Activated CD8-positive, alpha-beta memory T cell treated with anti-CD3 and anti-CD28 coated beads, Interleukin-2, amount 50 U/mL, for 24 hours (primary cell): Measurements from ENCODE around the gene PTPRN2.
"Not testable (repeated sequence)": the region's sequence is repeated elsewhere in the genome, so short reads cannot be mapped to it uniquely, and the experiment has no call there.

Experiments
- DNase-seq: peaks from one replicate; pipeline ENCODE4 v3.0.0-alpha.2; 2020; ENCODE audit errors: extremely low read depth

Gene PTPRN2

DNA sequence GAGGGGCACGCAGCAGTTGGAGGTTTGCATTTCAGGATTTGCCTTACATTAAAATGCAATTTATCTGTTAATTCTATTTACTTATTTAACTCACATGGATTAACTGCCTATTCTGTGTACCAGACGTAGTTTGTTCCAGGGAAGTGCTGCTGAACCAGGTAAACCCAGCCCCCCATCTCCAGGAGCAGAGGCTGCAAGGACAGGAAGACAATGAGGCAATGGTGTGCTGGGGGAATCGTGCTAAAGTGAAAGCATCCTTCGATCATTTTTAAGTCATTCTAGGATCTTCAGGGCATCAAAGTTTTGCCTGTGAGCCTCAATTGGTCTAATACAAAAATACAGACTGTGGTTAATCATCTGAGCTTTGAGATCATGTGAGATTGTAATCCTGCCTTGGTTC, 1084.4 kb downstream of the PTPRN2 start:
- no peak for DNase-seq

GRCh38 chr7:157502701-157503111, 1084.9 kb downstream of the PTPRN2 start:
- DNase-seq, result peak; percentile 12

DNA sequence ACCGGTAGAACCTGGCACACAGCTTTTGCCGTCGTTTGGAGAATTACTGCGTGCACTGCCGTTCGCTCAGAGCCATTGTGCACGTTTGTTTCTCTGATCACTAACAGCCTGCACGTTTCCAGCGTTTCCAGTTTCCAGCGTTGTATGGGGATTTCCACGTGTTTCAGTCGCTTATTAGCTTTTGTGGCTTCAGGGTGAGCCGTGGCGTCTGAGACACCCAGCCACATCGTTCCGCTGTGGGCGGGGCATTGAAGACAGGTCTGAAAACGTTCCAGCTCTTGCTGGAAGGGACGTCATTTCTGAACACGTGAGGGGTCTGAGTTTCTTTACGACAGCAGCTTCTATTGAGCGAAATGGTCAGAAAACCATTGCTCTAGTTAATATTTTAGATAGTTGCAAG, 1086.0 kb downstream of the PTPRN2 start:
- DNase-seq, result no peak

GRCh38 chr7:157500989-157501540, 1086.6 kb downstream of the PTPRN2 start:
- not testable (repeated sequence) for DNase-seq

GRCh38 chr7:157500171-157500960, 1087.3 kb downstream of the PTPRN2 start:
- no peak for DNase-seq

DNA sequence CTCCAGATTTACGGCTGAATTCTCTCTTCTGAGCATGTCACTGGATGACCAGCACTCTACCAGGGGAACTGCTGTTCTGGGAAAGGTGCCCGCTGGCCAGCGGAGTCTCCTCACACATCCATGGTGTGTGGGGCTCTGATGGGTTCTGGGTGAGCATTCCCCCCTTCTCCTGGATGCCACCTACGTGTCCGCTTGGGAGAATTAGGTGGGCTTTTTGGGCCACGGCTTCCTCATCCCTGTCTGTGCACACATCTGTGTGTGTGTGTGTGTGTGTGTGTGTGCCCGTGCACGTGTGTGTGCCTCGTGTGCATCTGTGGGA, 1087.8 kb downstream of the PTPRN2 start:
- DNase-seq, result no peak

DNA sequence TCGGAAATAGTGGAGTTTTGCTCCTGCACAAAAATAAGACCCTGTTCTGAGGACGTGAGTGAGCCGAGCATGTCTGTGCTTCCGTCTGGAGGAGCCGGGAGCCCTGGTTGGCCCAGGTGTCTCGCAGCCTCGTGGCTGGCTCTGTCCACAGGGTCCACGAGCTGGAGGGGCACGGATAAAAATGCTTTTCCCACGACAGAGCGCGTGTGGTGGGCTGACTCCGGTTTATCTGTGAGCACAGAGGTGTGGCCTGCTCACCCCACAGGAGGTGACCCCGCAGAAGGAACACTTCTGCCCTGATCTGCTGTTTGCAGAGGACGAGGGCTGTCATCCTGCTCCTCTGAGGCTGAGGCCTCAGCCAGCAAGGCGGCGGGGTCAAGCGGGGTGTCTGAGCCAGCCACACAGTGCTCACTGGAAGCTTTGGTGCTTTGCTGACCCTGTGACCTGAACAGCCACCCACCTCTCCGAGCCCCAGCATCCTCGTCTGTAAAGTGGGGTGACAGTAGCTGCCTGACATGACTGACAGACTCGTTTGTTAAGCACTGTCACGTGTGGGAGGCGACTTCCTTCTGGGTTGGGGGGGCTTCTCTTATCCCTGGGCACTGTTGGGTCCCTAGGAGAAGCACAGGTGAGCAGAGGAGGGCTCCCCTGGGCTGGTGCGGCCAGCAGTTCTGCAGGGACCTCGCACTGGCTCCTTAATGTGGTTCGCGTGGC, 1088.3 kb downstream of the PTPRN2 start:
- DNase-seq, result no peak

GRCh38 chr7:157498657-157499056, 1089.0 kb downstream of the PTPRN2 start:
- DNase-seq, result no peak

- no peak for DNase-seq
Measured at GRCh38 chr7:157497744-157498651, 1089.6 kb downstream of the PTPRN2 start.

DNA sequence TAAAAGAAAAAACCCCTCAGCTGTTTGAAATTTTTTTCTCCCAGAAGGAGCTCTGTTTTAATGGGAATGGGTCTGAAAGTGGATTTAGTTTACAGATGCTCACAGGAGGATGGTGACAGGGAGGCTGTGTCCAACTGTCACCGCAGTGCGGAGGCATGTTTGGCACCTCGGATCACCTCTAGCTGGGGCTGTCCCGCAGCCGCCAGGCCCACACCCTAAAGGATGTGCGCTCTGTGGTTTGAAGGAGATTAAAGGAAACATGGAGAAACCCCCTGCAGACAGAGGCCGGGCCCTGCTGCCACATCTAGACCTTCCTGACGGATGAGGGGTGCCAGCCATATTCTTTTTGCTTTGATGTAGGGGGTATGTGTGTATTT, 1090.3 kb downstream of the PTPRN2 start:
- DNase-seq, result no peak

GRCh38 chr7:157496416-157497275, 1091.0 kb downstream of the PTPRN2 start:
- no peak for DNase-seq

GRCh38 chr7:157495594-157495993, 1092.0 kb downstream of the PTPRN2 start:
- DNase-seq, result no peak

DNA sequence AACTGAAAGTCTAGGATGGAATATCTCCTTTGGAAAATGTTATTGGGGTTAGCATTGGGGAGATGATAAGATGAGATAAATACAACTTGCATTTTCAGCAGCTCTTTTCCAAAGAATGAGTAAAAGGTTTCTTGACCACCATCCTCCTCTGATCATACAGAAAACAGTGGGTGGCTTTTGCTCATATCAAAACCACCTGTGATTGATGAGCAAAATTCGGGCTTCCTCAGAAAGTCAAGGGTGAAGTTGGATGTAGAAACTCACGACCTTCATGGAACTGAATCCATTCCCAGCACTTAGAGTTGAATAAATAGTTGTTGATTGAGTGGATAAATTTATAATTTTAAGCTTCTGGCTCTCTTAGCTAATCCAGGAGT, 1092.5 kb downstream of the PTPRN2 start:
- no peak for DNase-seq

DNA sequence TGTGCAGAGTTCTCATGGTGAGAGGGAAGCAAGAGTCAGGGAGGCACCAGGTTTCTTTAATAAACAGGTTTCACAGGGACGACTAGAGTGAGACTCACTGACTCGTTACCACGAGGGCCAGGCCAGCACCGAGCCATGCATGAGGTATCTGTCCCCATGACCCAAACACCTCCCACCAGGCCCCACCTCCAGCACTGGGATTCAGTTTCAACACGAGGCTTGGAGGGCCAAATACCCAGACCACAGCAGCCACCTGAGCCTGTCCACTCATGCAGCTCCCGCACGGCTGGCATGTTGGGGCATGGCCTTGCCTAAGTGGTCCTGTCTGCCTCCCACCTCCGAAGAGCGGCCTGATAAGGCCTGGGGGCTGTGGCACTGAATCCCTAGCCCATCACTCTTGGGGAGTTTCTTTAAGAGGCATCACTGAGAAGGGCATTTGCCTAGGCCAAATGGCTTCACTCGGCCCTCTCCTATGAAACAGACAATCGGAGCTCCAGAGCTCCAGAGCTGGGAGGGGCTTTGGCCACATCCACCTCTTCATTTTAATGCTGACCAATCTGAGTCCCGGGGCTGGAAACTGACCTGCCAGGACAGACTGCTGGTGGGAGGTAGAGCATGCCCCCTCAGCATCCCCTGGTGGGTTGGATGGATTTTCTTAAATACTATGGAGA, 1093.0 kb downstream of the PTPRN2 start:
- DNase-seq, result no peak

DNA sequence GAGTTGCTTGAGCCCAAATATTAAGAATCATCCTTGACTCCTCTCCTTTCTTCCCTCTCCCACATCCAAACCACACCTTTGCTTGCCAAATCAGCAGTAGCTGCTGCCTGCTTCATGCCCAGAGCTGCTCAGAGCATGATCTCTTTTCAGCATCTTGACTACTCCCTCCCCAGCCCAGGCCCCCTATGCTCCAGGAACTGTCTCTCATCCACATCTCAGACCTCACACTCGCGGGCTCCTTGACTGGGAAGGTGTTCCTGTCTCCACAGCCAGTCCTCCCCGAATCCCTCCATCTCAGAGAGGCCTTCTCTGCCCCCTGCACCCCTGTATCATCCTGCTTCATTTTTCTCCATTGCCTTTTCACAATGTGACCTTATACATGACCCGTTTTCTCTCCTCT, 1093.8 kb downstream of the PTPRN2 start:
- DNase-seq, result no peak

DNA sequence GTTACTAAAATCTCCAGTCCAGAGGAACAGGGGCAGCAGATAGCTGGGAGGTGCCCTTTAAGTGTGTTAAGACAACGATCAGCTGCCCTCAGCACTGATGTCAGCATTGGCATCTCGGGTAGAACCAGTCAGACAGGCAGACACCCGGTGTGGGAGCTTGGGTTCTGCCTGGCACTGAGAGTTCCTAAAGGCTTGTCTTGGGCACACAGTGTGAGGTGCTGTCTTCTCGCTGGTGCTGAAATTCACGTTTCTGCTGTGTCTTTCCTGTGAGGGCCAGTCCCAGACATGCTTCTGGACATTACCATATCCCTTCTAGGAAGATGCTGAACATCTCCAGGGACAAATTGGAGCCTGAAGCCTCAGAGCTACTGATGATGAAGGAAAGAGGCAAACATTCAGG, 1094.6 kb downstream of the PTPRN2 start:
- DNase-seq, result no peak

DNA sequence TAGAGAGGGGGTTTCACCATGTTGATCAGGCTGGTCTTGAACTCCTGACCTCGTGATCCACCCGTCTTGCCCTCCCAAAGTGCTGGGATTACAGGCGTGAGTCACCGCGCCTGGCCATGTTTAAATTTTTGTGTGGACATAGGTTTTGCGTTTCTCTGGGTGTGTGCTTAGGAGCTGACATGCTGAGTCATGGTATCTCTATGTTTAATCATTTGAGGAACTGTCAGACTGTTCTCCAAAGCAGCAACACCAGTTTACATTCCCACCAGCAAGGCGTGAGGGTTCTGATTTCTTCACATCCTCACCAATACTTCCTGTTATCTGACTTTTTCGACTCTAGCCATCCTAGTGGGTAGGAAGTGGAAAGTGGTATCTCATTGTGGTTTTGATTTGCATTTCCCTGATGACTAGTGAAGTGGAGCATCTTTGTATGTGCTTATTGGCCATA, 1097.1 kb downstream of the PTPRN2 start:
- DNase-seq, result peak; percentile 10

DNA sequence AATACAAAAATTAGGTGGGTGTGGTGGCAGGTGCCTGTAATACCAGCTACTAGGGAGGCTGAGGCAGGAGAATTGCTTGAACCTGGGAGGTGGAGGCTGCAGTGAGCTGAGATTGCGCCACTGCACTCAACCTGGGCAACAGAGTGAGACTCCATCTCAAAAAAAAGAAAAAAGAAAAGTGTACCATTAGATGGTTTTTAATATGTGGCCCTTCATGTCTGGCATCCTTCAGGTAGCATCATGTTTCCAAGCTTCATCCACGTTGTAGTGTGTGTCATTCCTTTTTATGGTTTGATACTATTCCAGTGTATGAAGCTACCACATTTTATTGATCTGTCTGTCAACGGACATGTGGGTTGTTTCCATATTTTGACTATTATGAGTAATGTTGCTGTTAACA, 1097.8 kb downstream of the PTPRN2 start:
- DNase-seq, result not testable (repeated sequence)
